ENCODE data around the gene EFNA4. TPM values are rescaled to one million over a fixed set of nuclear protein-coding genes. Genes with fewer than 3 reads are reported as not detected.
A peak's percentile ranks its signal among the peaks of the same experiment; 100 is the strongest.

The EFNA4 gene
- total and polyA plus RNA-seq, 2 donors (not counting 1 experiment from before 2014, with no cell fraction given): 8.4 to 10.6 TPM

GRCh38 chr1:155070721-155071569, 7.4 kb downstream of the EFNA4 start:
- peak overlapping the region; percentile 48 for H3K27ac Mint-ChIP-seq
- CTCF ChIA-PET: interaction anchor here (0.8 to 20.2 kb wide), 8 partner anchors 8 to 97 kb away, joined by 3 to 370 read pairs (median 10); partner anchors contain the start of genes ADAM15 and EFNA4
- intact Hi-C loops (cut with micrococcal nuclease): loop anchor here (1.0 kb wide), 2 partner anchors 8 kb away; partner anchors contain the start of gene EFNA4

More at GRCh38 chr1:155070721-155071569, 7.4 kb downstream of the EFNA4 start:
- peaks cover 23% of the 10 kb centered on the region for H4K20me1 ChIP-seq (ENCODE audit: control insufficient read depth, insufficient read depth, low read length, poor library complexity, severe bottlenecking)
- H3K4me3 ChIP-seq (ENCODE audit: control extremely low read depth in 1 of 5, extremely low read depth in 1 of 5, insufficient read depth in 1 of 5, low read depth in 2 of 5, low read length in 4 of 5): peak overlapping the region; percentile 21 to 54 (median 34)
- WGBS (ENCODE audit: insufficient coverage): 9% methylated on average over 53 of the region's 61 CpGs
- no peaks in the 10 kb centered on the region for H3K79me2 ChIP-seq (ENCODE audit: control insufficient read depth, insufficient read depth, low read length)
- DNase-seq: peak; percentile 91
- H2AFZ ChIP-seq (ENCODE audit: insufficient read depth, low read depth, low read length, poor library complexity, severe bottlenecking): peak overlapping the region; percentile 37
- H3K36me3 ChIP-seq (replicated peaks in 1 of 2; ENCODE audit: control extremely low read depth in 1 of 2, control insufficient read depth in 1 of 2, extremely low read depth in 1 of 2, insufficient read depth in 2 of 2, low read length in 1 of 2): peaks cover 0 to 23% of the 10 kb centered on the region in 2 experiments
- TF ChIP-seq CTCF (IDR thresholded peaks at IDR 0.05) (peak; percentile 75), EZH2 (IDR thresholded peaks at IDR 0.05; ENCODE audit: borderline replicate concordance, insufficient read depth, low read depth, low read length, poor library complexity, severe bottlenecking) (no peak)
- H3K9me3 ChIP-seq (ENCODE audit: control extremely low read depth in 1 of 3, control insufficient read depth in 2 of 3, insufficient read depth in 1 of 3, low read length in 2 of 3): no peaks in the 10 kb centered on the region
- H3K27me3 Mint-ChIP-seq: no peaks in the 10 kb centered on the region
- H3K27me3 ChIP-seq (replicated peaks in 1 of 4; ENCODE audit: control extremely low read depth in 1 of 4, control insufficient read depth in 3 of 4, insufficient read depth in 4 of 4, low read length in 3 of 4): no peaks in the 10 kb centered on the region
- no peaks in the 10 kb centered on the region for H3K9me3 Mint-ChIP-seq (ENCODE audit: insufficient read depth)
- H3K4me2 ChIP-seq (replicated peaks; ENCODE audit: low read depth, low read length, poor library complexity, severe bottlenecking): peak overlapping the region; percentile 87
- H3K27ac ChIP-seq (ENCODE audit: low read length in 2 of 2): peak overlapping the region; percentile 32 to 38
- peak overlapping the region; percentile 65 for H3K9ac ChIP-seq (ENCODE audit: low read length)
- peak overlapping the region; percentile 51 for H3K4me3 Mint-ChIP-seq
- peaks cover 48% of the 10 kb centered on the region for H3K4me1 Mint-ChIP-seq
- H3K4me1 ChIP-seq (ENCODE audit: control insufficient read depth in 2 of 2, insufficient read depth in 2 of 2, low read length in 2 of 2): peaks cover 25 to 45% of the 10 kb centered on the region in 2 donors
- ATAC-seq (ENCODE audit: low read depth): peak; percentile 98
- POLR2A ChIA-PET: interaction anchor here (1.3 to 1.5 kb wide), 3 partner anchors 10 to 14 kb away, joined by 3 to 7 read pairs (median 5); no protein-coding TSS in a partner anchor
